A549 treated with GW870086 at 1 μM for 4 hours (cell line): Measurements from ENCODE around the gene PRR20G. TPM values are rescaled to one million over a fixed set of nuclear protein-coding genes. Genes with fewer than 3 reads are reported as not detected.

Source experiments
- total RNA-seq: library from RNA; stranded (reverse); fragments of 200-300 nt; extraction: Qiagen RNA extraction; gene quantifications from 5 replicates; pipeline ENCODE4 v1.2.3, GENCODE V29; 2022; ENCODE audit warnings: low read depth

The PRR20G gene
- total RNA-seq = 0.64 to 1.1 TPM (median 0.80 TPM) in 5 replicates

DNA sequence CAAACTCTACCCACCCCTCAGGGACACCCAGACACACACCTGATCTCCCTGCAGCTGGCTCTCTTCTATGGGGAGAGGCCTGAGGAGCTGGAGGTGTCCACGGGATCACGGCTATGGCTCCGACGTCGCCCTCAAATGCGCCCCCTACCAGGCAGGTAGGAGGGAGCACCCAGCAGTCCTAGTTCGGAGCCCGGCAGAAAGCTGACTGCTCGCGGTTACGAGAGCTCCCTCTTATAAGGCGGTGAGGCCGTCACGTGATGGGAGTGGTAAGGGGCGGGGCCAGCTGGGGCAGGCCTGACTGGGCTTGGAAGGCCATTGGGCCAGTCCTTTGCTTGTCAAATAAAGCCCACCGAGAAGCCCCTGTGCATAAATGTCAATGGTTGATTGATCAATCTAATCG is at the start of gene PRR20G:
TSS of gene PRR20G (minus strand) at position 207 of the 400 bp plus-strand sequence. CDS start 681 bp downstream, outside the sequence.

Other genes starting within 250 kb of the PRR20G start
- not detected in 5 replicates for gene PRR23E, start 94.9 kb downstream of the PRR20G start, total RNA-seq